ENCODE data around the gene DOK3.

GRCh38 chr5:177456591-177456964, 53.0 kb downstream of the DOK3 start:
- TF ChIP-seq, protein P1, sequence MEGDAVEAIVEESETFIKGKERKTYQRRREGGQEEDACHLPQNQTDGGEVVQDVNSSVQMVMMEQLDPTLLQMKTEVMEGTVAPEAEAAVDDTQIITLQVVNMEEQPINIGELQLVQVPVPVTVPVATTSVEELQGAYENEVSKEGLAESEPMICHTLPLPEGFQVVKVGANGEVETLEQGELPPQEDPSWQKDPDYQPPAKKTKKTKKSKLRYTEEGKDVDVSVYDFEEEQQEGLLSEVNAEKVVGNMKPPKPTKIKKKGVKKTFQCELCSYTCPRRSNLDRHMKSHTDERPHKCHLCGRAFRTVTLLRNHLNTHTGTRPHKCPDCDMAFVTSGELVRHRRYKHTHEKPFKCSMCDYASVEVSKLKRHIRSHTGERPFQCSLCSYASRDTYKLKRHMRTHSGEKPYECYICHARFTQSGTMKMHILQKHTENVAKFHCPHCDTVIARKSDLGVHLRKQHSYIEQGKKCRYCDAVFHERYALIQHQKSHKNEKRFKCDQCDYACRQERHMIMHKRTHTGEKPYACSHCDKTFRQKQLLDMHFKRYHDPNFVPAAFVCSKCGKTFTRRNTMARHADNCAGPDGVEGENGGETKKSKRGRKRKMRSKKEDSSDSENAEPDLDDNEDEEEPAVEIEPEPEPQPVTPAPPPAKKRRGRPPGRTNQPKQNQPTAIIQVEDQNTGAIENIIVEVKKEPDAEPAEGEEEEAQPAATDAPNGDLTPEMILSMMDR (IDR thresholded peaks at IDR 0.05), result no peak
- no peak for TF ChIP-seq POLR2A (IDR thresholded peaks at IDR 0.05)
